Midbrain (tissue), 1 donor: ENCODE measurements around the gene UBE2E2.

Experiments
- DNase-seq: peaks from one replicate; lab custom pipeline; 2025; lab: John Stamatoyannopoulos, UW

Gene UBE2E2

GRCh38 chr3:23240171-23240785 lies 37.2 kb downstream of the UBE2E2 start:
- DNase-seq, result no peak

- peak; percentile 52 for DNase-seq
Measured at GRCh38 chr3:23241256-23241655, 38.1 kb downstream of the UBE2E2 start.

- DNase-seq, result no peak
Measured at GRCh38 chr3:23242106-23242505, 39.0 kb downstream of the UBE2E2 start.

DNA sequence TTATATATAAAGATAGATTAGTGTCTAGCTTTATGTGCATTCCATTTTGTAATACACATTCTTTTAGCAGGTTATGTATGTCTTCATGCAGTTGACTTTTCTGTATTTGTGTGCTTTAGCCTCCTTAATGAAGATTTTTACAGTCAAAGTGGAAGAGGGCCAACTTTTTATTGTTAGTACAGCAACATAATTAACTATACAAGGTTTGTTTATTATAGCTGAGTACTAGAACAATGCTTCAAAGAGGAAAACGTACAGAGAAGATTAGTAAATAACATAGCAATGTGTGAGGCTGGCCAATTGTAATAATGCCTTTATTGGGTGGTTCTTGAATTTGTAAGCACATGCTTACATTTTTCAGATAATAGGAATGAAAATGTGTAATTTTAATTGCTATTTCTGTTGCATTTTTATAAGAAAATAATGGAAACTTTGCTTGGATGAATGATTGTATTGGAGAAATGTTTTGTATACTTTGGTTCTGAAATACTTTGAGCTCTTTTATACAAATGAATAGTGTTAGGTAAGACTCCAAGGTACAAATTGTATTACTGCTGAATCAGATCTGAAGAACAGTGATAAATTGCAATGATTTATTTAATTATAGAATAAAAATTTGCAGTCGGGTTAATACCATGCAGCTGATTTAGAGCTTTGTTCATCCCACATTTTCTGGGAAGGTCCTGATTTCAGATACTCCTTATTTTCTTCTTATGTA lies 41.4 kb downstream of the UBE2E2 start:
- DNase-seq, result no peak

- DNase-seq, result no peak
Measured at GRCh38 chr3:23246651-23247050, 43.5 kb downstream of the UBE2E2 start.

DNA sequence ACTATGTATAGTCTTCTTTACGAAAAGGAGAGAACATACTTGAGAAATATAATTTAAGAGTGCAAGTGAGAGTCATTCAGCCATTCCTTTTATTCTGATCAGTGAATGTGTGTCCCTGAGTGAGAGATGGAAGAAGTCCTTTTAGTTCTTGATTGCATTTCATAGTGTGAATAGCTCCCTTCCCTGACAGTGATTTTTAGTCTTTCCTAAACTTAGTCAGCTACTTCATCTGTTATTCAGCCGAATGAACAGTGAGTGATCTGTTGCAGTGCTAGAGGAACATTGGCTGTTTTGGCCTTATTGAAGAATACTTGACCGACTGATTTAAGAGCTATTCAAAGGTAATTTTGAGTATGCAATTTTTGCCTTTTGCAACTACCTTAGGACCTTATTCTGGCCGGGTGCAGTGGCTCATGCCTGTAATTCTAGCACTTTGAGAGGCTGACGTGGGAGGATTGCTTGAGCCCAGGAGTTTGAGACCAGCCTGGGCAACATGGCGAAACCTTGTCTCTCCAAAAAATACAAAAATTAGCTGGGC lies 45.5 kb downstream of the UBE2E2 start:
- no peak for DNase-seq

GRCh38 chr3:23249961-23250360 lies 46.8 kb downstream of the UBE2E2 start:
- no peak for DNase-seq

GRCh38 chr3:23252122-23252521 lies 49.0 kb downstream of the UBE2E2 start:
- no peak for DNase-seq

DNA sequence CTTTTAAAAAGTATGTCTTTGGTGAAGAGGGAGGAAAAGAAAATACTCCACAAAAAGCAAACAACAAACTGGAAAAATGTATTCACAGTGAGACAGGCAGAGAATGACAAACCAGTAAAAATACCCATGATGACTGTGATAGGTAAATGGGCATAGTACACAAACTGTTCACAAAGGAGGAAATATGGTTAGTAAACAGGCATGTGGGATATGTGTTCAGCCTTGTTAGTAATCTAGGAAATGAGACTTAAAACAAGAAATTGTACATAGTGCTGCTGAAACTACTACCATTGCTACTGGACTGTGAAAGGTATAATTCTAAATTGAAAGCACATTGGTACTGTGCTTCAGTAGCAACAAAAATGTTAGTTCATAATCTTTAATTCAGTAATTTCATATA lies 50.1 kb downstream of the UBE2E2 start:
- no peak for DNase-seq

DNA sequence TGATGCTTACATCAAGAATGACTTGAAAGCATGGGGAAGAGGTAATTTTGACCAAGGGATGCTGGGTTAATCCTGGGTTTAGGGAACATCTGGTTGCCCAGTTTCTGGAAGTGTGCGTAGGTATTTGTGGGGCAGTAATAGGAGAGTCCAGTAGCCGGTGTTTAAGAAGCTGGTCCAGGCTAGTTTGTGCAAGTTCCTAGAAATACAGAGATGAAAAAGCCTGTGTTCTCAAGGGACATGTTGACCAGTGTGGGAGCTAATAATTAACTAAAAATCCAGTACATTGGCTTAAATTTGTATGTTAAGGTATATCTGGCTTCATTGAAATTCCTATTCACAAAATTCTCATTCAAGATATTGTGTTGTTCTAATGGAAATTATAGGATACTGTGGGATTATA lies 51.2 kb downstream of the UBE2E2 start:
- DNase-seq, result no peak

GRCh38 chr3:23254835-23255234 lies 51.7 kb downstream of the UBE2E2 start:
- no peak for DNase-seq

GRCh38 chr3:23256741-23257435 lies 53.8 kb downstream of the UBE2E2 start:
- no peak for DNase-seq

GRCh38 chr3:23258110-23258509 lies 55.0 kb downstream of the UBE2E2 start:
- DNase-seq, result no peak

DNA sequence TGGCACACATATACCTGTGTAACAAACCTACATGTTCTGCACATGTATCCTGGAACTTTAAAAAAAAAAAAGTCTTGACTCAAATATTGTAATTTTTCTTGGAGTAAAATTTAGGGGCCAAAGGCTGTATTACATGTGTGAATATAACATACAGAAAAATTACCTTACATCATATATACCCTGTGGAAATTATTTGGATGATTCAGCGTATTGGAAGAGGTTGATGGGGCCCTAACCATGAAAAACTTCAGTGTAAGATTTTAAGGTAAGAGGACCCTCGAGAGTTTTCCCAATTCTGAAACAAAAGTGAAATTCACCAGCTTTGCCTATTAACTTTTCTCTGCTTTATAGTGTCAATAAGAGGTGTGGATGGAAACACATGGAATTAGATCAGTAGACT lies 56.4 kb downstream of the UBE2E2 start:
- DNase-seq, result no peak

GRCh38 chr3:23262766-23263165 lies 59.6 kb downstream of the UBE2E2 start:
- no peak for DNase-seq

GRCh38 chr3:23263796-23264195 lies 60.7 kb downstream of the UBE2E2 start:
- DNase-seq, result no peak

- DNase-seq, result no peak
Measured at GRCh38 chr3:23264413-23264812, 61.3 kb downstream of the UBE2E2 start.

DNA sequence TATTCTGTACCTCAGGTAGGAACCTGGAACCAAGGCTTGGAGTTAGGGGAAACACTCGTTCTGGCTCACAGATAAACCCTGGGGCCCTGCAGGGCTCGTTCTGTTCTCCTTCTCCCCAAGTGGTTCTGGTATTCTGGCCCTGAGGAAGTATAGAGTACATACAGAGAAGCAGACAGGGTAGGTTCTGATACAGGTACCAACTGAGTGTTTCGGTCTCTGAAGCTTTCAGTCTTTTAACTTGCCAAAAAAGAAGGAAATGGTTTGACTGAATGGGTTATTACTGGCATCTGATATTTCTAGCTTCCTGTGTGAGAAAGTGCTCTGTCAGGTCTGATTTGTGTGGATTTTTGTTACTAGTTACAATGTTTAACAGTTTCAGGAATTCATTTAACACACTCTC lies 67.3 kb downstream of the UBE2E2 start:
- no peak for DNase-seq

- DNase-seq, result no peak
Measured at GRCh38 chr3:23271876-23272741, 69.0 kb downstream of the UBE2E2 start.

GRCh38 chr3:23272820-23273219 lies 69.7 kb downstream of the UBE2E2 start:
- no peak for DNase-seq

DNA sequence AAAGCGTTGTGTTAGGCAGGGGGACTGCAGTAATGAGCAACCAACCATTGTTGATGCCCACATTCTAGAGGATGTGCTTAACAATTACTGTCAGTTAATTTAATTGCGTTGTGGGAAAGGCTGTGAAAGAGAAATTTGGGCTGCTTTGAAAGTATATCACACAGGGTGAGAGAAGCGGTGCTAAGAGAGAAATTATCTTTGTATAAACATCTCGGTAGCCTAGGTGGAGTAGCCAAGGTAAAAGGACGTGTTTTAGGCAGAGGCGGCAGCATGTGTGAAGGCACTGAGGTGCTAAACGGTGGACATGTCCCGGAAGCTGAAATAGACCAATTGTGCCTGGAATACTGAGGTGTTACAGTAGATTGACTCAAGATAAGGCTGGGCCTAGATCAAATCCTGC lies 71.9 kb downstream of the UBE2E2 start:
- DNase-seq, result no peak

DNA sequence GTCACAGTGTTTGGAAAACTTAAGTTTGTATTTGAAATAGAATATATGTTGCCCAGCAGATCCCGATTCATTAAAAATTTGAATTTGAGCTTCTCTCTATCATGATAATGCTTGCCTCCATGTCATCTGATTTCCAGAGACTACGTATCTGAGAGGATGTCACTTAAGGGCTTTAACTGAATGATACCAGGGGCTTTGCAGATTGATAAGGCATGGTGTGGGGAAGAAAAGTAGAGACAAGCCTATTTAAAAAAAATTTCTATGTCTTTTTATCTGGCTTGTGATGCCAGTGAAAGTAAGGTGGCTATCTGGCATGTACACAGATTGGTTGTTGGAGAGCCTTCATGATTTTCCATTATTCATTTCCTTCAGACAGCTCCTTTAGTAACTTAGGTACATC lies 72.7 kb downstream of the UBE2E2 start:
- DNase-seq, result no peak
